Natural killer cell treated with Interleukin-12 subunit alpha and Interleukin-12 subunit beta and Interleukin-15 and Interleukin-18, amount 100 ng/mL, for 72 hours (primary cell): ENCODE results near the gene SEMA3B. TPM values are rescaled to one million over a fixed set of nuclear protein-coding genes. Genes with fewer than 3 reads are reported as not detected.
A peak's percentile ranks its signal among the peaks of the same experiment; 100 is the strongest.

ENCODE experiments used
- ATAC-seq, 2 donors: fragments of 150-1000 bp; cut with Tn5 transposase in 1 of 2; sonication (Bioruptor Pico), chemical (Tn5 transposase) in 1 of 2; 2 replicates each; pipeline ENCODE4 v1.10.0; 2021
- DNase-seq: peaks from one replicate; pipeline ENCODE4 v3.0.0; 2022; ENCODE audit warnings: low spot score
- H3K27ac Mint-ChIP-seq, 2 donors: 1 replicate in 1 of 2; 2 replicates in 1 of 2; pipeline ENCODE4 v1.8.0; 2022; ENCODE audit warnings: mixed read lengths in 2 of 2, mild to moderate bottlenecking in 1 of 2, moderate library complexity in 1 of 2
- H3K27me3 Mint-ChIP-seq, 2 donors: 1 replicate in 1 of 2; 2 replicates in 1 of 2; pipeline ENCODE4 v1.8.0; 2022; ENCODE audit warnings: mixed read lengths in 2 of 2
- H3K36me3 Mint-ChIP-seq: one replicate; pipeline ENCODE4 v1.8.0; 2022; ENCODE audit warnings: mixed read lengths
- H3K4me1 Mint-ChIP-seq, 2 donors: 1 replicate in 1 of 2; 2 replicates in 1 of 2; pipeline ENCODE4 v1.8.0; 2022; ENCODE audit warnings: low read depth in 2 of 2, mixed read lengths in 2 of 2, mild to moderate bottlenecking in 1 of 2
- H3K4me3 Mint-ChIP-seq: one replicate; pipeline ENCODE4 v1.8.0; 2022; ENCODE audit warnings: mixed read lengths
- H3K9me3 Mint-ChIP-seq: 2 replicates; pipeline ENCODE4 v1.8.0; 2022; ENCODE audit warnings: mixed read lengths
- total RNA-seq, 2 donors: library from RNA; stranded (reverse); gene quantifications; one replicate each; pipeline ENCODE4 v1.2.3, GENCODE V29; 2022

The SEMA3B gene
- total RNA-seq, 2 donors from 2014 or later, result 0.89 to 1.2 TPM

DNA sequence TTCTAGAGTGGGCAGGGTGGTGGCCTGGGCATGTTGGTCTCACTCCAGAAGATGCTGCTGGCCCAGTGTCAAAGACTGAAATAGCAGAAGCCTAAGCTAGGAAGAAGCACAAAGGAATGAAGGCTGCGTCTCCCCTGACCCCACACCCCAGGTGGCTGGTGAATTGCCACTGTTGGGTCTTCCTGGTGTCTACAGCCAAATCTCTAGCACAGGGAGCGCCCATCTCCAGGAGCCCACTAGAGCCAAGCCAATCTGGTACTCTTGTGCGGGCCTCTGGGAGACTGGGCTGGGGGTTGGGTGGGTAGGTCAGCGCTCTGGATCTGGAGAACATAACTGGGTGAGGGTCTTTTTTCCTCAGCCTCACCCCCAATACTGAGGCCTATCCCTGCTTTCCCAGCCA is 58.2 kb downstream of the SEMA3B start:
- no peaks in the 10 kb centered on the region for H3K27me3 Mint-ChIP-seq
- H3K27ac Mint-ChIP-seq, result peak overlapping the region; percentile 64 to 89
- peak overlapping the region; percentile 81 for H3K4me3 Mint-ChIP-seq
- H3K9me3 Mint-ChIP-seq, result no peaks in the 10 kb centered on the region
- ATAC-seq (no peak), DNase-seq (peak; percentile 37)
- no peaks in the 10 kb centered on the region for H3K36me3 Mint-ChIP-seq
- peaks cover 0 to 20% of the 10 kb centered on the region in 2 donors for H3K4me1 Mint-ChIP-seq

Other genes starting within 250 kb of the SEMA3B start
- 100 to 1,000 TPM; 198 to 270 TPM for gene RBM5, start 180.2 kb upstream of the SEMA3B start, total RNA-seq
- gene SEMA3F, start 113.8 kb upstream of the SEMA3B start, total RNA-seq, result under 1 TPM; 0.12 to 0.81 TPM
- not detected for gene GNAT1, start 77.5 kb upstream of the SEMA3B start, total RNA-seq
- gene SLC38A3, start 63.9 kb upstream of the SEMA3B start, total RNA-seq, result not detected
- 100 to 1,000 TPM; 331 to 413 TPM for gene GNAI2, start 32.9 kb upstream of the SEMA3B start, total RNA-seq
- gene LSMEM2, start 9.9 kb downstream of the SEMA3B start, total RNA-seq, result not detected
- 100 to 1,000 TPM in 1 of 2 donors, 10 to 100 TPM in 1; 84.2 to 225 TPM for gene IFRD2, start 23.3 kb downstream of the SEMA3B start, total RNA-seq
- 1 to 10 TPM; 5.5 to 5.6 TPM for gene HYAL3, start 30.3 kb downstream of the SEMA3B start, total RNA-seq
- 10 to 100 TPM; 13.2 to 15.7 TPM for gene NAA80, start 30.3 kb downstream of the SEMA3B start, total RNA-seq
- gene HYAL1, start 34.4 kb downstream of the SEMA3B start, total RNA-seq, result under 1 TPM; 0.25 to 0.26 TPM
- gene HYAL2, start 53.6 kb downstream of the SEMA3B start, total RNA-seq, result 10 to 100 TPM in 1 of 2 donors, 1 to 10 TPM in 1; 5.6 to 11.1 TPM
- 10 to 100 TPM; 26.9 to 31.9 TPM for gene TUSC2, start 59.1 kb downstream of the SEMA3B start, total RNA-seq
- gene RASSF1, start 71.7 kb downstream of the SEMA3B start, total RNA-seq, result 10 to 100 TPM; 48.2 to 65.4 TPM
- 1 to 10 TPM in 1 of 2 donors, under 1 TPM in 1; 0.95 to 1.4 TPM for gene ZMYND10, start 76.6 kb downstream of the SEMA3B start, total RNA-seq
- 10 to 100 TPM; 42.3 to 44.6 TPM for gene NPRL2, start 81.6 kb downstream of the SEMA3B start, total RNA-seq
- gene CYB561D2, start 81.7 kb downstream of the SEMA3B start, total RNA-seq, result 10 to 100 TPM; 36.9 to 38.2 TPM
- gene TMEM115, start 90.4 kb downstream of the SEMA3B start, total RNA-seq, result 10 to 100 TPM; 29.6 to 32.8 TPM
- gene CACNA2D2, start 234.5 kb downstream of the SEMA3B start, total RNA-seq, result 1 to 10 TPM; 1.6 to 1.7 TPM